Epithelial cell of proximal tubule (primary cell): ENCODE data around the gene DCAKD. TPM values are rescaled to one million over a fixed set of nuclear protein-coding genes. Genes with fewer than 3 reads are reported as not detected.

Experiments
- DNase-seq: peaks from one replicate; pipeline ENCODE4 v3.0.0-alpha.2; 2011; ENCODE audit warnings: low read depth
- H3K4me3 ChIP-seq: 2 replicates; pipeline ENCODE4 v1.5.1; 2011; ENCODE audit warnings: low read depth, mild to moderate bottlenecking, low read length
- CTCF ChIP-seq: conservative IDR thresholded peaks from 2 replicates; pipeline ENCODE4 v1.5.1; 2012; ENCODE audit warnings: low read depth, mild to moderate bottlenecking, low read length
- total RNA-seq: library from RNA; depleted of rRNA; stranded (reverse); fragments of >200 nt; gene quantifications from 2 replicates; pipeline ENCODE4 v1.2.3, GENCODE V29; 2015

The DCAKD gene
- total RNA-seq, 1 donor from 2014 or later: 44.4 TPM

GRCh38 chr17:45092911-45093430 is 41.5 kb upstream of the DCAKD start:
- DNase-seq: peak; percentile 89
- no peak for TF ChIP-seq CTCF
- H3K4me3 ChIP-seq: no peak overlapping the region

DNA sequence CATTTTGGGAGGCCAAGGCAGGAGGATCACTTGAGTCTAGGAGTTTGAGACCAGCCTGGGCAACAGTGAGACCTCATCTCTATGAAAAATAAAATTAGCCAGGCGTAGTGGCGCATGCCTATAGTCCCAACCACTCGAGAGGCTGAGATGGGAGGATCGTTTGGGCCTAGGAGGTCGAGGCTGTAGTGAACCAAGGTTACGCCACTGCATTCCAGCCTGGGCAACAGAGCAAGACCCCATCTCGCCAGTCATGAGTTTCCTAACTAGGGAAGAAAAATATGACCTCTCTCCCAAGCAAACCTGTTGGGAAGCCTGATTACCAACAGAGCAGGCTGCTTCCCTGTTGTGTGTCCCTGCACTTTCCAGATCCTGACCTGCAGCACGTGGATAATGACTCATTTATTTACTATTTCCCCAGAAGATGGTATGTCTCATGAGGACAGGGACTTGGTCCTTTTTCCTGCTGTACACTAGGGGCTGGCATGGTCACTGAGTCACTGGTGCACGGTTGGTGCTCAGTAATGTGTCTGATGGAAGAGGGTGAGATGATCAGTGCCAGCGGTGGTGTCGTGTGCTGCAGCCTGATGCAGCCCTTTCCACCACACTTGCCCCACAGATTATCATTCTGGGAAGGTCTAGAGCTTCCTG is 40.5 kb upstream of the DCAKD start:
- TF ChIP-seq CTCF: no peak
- no peak overlapping the region for H3K4me3 ChIP-seq
- DNase-seq: no peak

DNA sequence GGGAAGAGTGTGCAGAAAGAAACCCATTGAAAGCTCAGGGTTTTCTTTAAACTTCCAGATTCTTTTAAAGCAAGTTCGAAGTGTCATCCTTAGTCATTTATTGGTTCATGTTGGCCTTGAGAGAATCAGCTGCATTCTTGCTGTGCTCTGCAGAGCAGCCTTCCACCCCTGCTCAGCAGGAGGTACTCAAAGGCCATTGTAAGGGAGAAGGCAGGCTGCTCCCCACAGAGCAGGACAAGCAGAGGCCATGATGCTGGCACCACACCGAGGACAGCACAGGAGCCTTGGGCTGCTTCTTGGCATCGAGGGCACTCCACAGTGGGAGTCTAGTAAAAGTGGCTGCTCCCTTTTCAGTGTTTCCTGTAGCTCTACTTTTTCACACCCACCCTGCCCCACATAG is 39.3 kb upstream of the DCAKD start:
- DNase-seq: no peak
- H3K4me3 ChIP-seq: no peak overlapping the region
- no peak for TF ChIP-seq CTCF

- no peak for TF ChIP-seq CTCF
- DNase-seq: no peak
- H3K4me3 ChIP-seq: no peak overlapping the region
Measured at GRCh38 chr17:45088741-45089140, 37.3 kb upstream of the DCAKD start.

DNA sequence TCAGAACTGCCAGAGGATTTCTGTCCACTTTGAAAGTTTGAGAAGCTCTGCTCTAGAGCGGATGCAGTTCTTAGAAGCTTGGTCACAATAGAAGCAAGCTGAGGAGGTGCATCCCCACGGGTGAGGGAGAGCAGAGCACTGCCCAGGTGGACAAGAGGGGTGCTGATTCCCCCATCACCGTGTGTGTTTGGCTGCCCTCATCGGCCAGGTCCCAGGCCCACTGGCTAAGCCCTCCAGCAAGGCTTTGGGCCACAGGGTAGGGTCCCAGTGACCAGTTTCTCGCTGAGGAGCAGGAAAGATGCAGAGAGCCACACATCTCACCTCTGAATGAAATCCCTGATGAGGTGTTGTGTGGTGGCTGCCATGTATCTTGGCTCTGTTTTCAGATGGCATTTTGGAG is 36.5 kb upstream of the DCAKD start:
- no peak for TF ChIP-seq CTCF
- no peak for DNase-seq
- H3K4me3 ChIP-seq: no peak overlapping the region

DNA sequence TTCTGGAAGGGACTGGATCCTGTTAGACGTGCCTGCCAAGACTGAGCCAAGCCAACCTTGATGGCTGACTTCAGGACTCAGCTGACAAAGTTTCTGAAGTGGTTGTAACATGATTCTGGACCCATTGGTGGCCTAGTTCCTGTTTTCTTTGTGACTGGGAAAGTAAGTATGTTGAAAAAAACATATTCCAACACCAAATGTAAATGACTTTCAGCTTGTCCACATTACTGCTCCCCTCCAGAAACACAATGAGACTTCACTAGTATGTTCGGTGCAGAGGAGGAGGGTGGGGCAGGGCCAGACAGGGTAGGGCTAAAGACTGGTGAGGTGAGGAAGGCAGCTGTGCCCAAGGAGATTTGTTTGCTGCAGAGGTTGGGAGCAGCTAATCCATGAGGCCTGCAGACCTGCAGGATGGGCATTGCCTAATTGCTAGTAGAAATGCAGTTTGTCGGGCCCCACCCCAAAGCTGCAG is 36.1 kb upstream of the DCAKD start:
- H3K4me3 ChIP-seq: no peak overlapping the region
- no peak for DNase-seq
- TF ChIP-seq CTCF: no peak

DNA sequence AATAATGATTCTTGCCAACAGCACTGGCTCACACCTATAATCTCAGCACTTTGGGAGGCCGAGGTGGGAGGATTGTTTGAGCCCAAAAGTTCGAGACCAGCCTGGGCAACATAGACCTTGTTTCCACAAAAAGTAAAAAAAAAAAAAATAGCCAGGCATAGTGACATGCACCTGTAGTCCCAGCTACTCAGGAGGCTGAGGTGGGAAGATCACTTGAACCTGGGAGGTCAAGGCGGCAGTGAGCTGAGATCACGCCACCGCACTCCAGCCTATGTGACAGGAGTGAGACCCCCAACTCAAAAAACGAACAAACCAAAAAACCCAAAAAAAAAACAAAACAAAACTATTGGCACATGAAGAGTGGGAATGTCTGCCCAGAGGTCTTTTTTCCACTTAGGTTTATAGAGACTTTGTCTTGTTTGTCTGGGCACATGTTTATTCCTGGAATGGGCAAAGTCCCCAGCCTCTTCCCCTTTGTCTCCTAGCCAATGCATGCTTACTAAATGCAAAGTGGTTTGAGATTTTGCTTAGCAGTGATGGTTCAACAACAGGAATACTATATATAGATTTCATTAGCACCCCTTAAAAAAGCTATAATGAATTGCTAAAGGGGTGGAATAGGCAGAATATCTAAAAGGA is 35.6 kb upstream of the DCAKD start:
- no peak for TF ChIP-seq CTCF
- no peak overlapping the region for H3K4me3 ChIP-seq
- DNase-seq: no peak
